ENCODE results near the gene ACOT9. TPM values are rescaled to one million over a fixed set of nuclear protein-coding genes. Genes with fewer than 3 reads are reported as not detected.

ACOT9 gene
- total and polyA plus RNA-seq, 2 donors (not counting 3 experiments of a cell fraction or from before 2014, with no cell fraction given), result 38.4 to 83.1 TPM

GRCh38 chrX:23731951-23732350, 11.1 kb downstream of the ACOT9 start:
- FAIRE-seq (peak; percentile 37), DNase-seq (ENCODE audit: low read depth, low spot score) (no peak)
- no peaks in the 10 kb centered on the region for H4K20me1 ChIP-seq (replicated peaks; ENCODE audit: control insufficient read depth, extremely low read depth, insufficient read depth, low read length)
- no peak overlapping the region for H3K4me2 ChIP-seq (ENCODE audit: insufficient read depth, low read length)
- ChIA-PET POLR2A (no interaction called here), CTCF (interaction anchor here (0.8 to 1.7 kb wide), 3 partner anchors 51 to 322 kb away, joined by 3 to 7 read pairs (median 3); partner anchors contain the start of gene SAT1)
- H3K9me1 ChIP-seq (replicated peaks; ENCODE audit: control insufficient read depth, extremely low read depth, insufficient read depth, low read length), result no peaks in the 10 kb centered on the region
- no peak overlapping the region for H3K27ac ChIP-seq (ENCODE audit: insufficient read depth, low read depth, low read length)
- dilution Hi-C loops (cut with MboI; ENCODE audit: extremely low pct_ligation_motif_present, low sequenced_read_pairs), result no loop called here
- no TSS peak for BruUV-seq (replicated peaks)
- intact Hi-C loops (cut with micrococcal nuclease), result no loop called here
- no peaks in the 10 kb centered on the region for H3K9me3 ChIP-seq (replicated peaks; ENCODE audit: control insufficient read depth, insufficient read depth, low read length)
- no peaks in the 10 kb centered on the region for H3K36me3 ChIP-seq (ENCODE audit: control insufficient read depth in 2 of 2, extremely low read depth in 1 of 2, insufficient read depth in 2 of 2, low read length in 2 of 2)
- H3K27me3 ChIP-seq (ENCODE audit: control insufficient read depth in 2 of 2, insufficient read depth in 2 of 2, low read length in 2 of 2), result no peaks in the 10 kb centered on the region
- no peak overlapping the region for H2AFZ ChIP-seq (ENCODE audit: low read depth, low read length)
- no peak overlapping the region for H3K4me3 ChIP-seq (replicated peaks in 1 of 3; ENCODE audit: insufficient read depth in 1 of 3, low read depth in 1 of 3, low read length in 3 of 3)
- TF ChIP-seq MAX (IDR thresholded peaks at IDR 0.05; ENCODE audit: insufficient read depth, insufficient read length), result no peak
- TF ChIP-seq POLR2AphosphoS5 (IDR thresholded peaks at IDR 0.05; ENCODE audit: insufficient read depth, low read depth, low read length), result no peak
- TF ChIP-seq FOS (IDR thresholded peaks at IDR 0.05; ENCODE audit: borderline replicate concordance, insufficient read depth, low read length), result peak; percentile 7
- peaks cover 10% of the 10 kb centered on the region for H3K4me1 ChIP-seq (ENCODE audit: control insufficient read depth, extremely low read depth, insufficient read depth, low read length)
- H3K9ac ChIP-seq (replicated peaks; ENCODE audit: extremely low read depth, insufficient read depth, low read length), result no peak overlapping the region
- peaks cover 40% of the 10 kb centered on the region for H3K79me2 ChIP-seq (ENCODE audit: control insufficient read depth, insufficient read depth, low read length)

- H3K9ac ChIP-seq (replicated peaks; ENCODE audit: extremely low read depth, insufficient read depth, low read length), result no peak overlapping the region
- BruUV-seq (replicated peaks), result no TSS peak
- H3K9me3 ChIP-seq (replicated peaks; ENCODE audit: control insufficient read depth, insufficient read depth, low read length), result no peaks in the 10 kb centered on the region
- H3K27me3 ChIP-seq (ENCODE audit: control insufficient read depth in 2 of 2, insufficient read depth in 2 of 2, low read length in 2 of 2), result no peaks in the 10 kb centered on the region
- FAIRE-seq (peak; percentile 97), DNase-seq (ENCODE audit: low read depth, low spot score) (peak; percentile 6)
- H3K4me2 ChIP-seq (ENCODE audit: insufficient read depth, low read length), result no peak overlapping the region
- intact Hi-C loops (cut with micrococcal nuclease), result no loop called here
- peaks cover 20% of the 10 kb centered on the region for H3K79me2 ChIP-seq (ENCODE audit: control insufficient read depth, insufficient read depth, low read length)
- no peak for TF ChIP-seq MYC (IDR thresholded peaks at IDR 0.05; ENCODE audit: low read depth, low read length)
- TF ChIP-seq FOS (IDR thresholded peaks at IDR 0.05; ENCODE audit: borderline replicate concordance, insufficient read depth, low read length), result peak; percentile 22
- H3K4me3 ChIP-seq (replicated peaks in 1 of 3; ENCODE audit: insufficient read depth in 1 of 3, low read depth in 1 of 3, low read length in 3 of 3), result no peak overlapping the region
- CTCF ChIA-PET, result interaction anchor here (2.6 kb wide), 1 partner anchor 173 kb away, joined by 11 read pairs; no protein-coding TSS in a partner anchor
- no peaks in the 10 kb centered on the region for H3K36me3 ChIP-seq (ENCODE audit: control insufficient read depth in 2 of 2, extremely low read depth in 1 of 2, insufficient read depth in 2 of 2, low read length in 2 of 2)
- dilution Hi-C loops (cut with MboI; ENCODE audit: extremely low pct_ligation_motif_present, low sequenced_read_pairs), result no loop called here
- H2AFZ ChIP-seq (ENCODE audit: low read depth, low read length), result no peak overlapping the region
- H3K4me1 ChIP-seq (ENCODE audit: control insufficient read depth, extremely low read depth, insufficient read depth, low read length), result peaks cover 10% of the 10 kb centered on the region
- POLR2A ChIA-PET, result no interaction called here
- no peaks in the 10 kb centered on the region for H4K20me1 ChIP-seq (replicated peaks; ENCODE audit: control insufficient read depth, extremely low read depth, insufficient read depth, low read length)
- H3K9me1 ChIP-seq (replicated peaks; ENCODE audit: control insufficient read depth, extremely low read depth, insufficient read depth, low read length), result no peaks in the 10 kb centered on the region
- peak overlapping the region; percentile 45 for H3K27ac ChIP-seq (ENCODE audit: insufficient read depth, low read depth, low read length)
Measured at GRCh38 chrX:23729214-23729613, 13.9 kb downstream of the ACOT9 start.
